Sciatic nerve (tissue), 2 donors: ENCODE data around the gene GFI1B. TPM values are rescaled to one million over a fixed set of nuclear protein-coding genes. Genes with fewer than 3 reads are reported as not detected.

Experiments used
- ATAC-seq: fragments of 200-7000 bp; cut with Tn5 transposase; one replicate; pipeline ENCODE4 v1.9.1; 2020; ENCODE audit warnings: mild to moderate bottlenecking, moderate library complexity
- DNase-seq: peaks from one replicate; pipeline ENCODE4 v3.0.0-alpha.2; 2020; ENCODE audit warnings: low spot score
- intact Hi-C: fragments of 100-400 bp; cut with DNase I; formaldehyde crosslinking; loops from one replicate; pipeline ENCODE4 v1.14.2; 2022
- total RNA-seq: library from RNA; stranded (reverse); fragmentation: NEBNext Ultra II Directional; extraction: Animal tissue kit (Norgen Biotek cat#: 25700); gene quantifications from one replicate; pipeline ENCODE4 v1.2.1, GENCODE V29; 2021
- donor health status: DM: no; HTN: no; CAD: no.
- donor health status: DM: no; HTN: no; CAD: no.

The GFI1B gene
- total RNA-seq, 1 donor from 2014 or later: not detected

GRCh38 chr9:133004091-133004998 lies 25.9 kb downstream of the GFI1B start:
- intact Hi-C loops: no loop called here
- no peak for DNase-seq
- no peak for ATAC-seq

DNA sequence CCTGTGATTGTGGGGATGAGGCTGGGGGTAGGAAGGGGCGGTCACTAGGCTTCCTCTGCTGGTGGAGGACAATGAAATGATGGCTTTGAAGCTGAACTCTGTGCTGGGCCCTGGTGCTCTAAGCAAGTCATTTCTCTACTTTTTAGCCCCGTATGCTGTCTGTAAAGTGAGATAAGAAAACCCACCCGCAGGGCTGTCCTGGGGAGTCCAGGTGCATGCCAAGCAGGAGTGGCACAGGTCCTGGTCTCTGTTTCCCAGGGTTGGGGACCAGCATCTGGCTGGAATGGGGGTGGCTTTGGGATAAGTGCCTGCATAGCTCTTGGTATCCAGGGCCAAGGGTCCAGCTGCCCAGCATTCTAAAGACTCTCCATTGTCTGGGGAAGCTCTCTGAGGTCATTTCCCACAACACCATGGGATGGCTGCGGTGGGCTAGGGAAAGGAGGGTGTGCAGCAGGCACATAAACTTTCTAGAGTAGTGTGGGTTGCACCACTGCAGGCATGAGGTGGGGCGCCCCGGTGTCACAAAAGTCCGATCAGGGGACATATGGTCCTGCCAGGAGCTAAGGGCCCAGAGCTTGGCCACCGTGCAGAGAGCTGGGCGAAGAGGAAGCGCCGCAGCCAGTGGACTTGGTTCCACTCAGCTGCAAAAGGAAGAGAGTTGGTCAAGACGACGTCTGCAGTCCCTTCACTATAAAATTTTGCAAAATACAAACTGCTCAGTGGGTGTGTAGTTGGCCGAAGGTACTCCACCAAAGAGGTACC lies 26.7 kb downstream of the GFI1B start:
- DNase-seq (no peak), ATAC-seq (no peak)
- intact Hi-C loops: no loop called here

DNA sequence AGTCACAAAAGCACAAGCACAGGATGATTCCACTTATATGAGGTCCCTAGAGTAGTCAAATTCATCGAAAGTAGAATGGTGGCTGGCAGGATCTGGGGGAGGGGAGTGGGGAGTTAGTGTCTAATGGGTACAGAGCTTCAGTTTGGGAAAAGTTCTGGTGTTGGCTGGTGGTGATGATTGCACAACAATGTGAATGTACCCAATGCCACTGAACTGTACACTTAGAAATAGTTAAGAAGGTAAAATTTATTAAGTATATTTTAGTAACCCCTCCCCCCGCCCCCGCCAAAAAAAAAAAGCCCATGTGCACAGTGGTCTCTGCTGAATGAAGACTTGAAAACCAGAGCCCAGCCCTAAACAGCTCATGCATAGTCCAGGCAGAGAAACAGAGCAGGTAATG lies 27.5 kb downstream of the GFI1B start:
- intact Hi-C loops: no loop called here
- ATAC-seq: no peak

GRCh38 chr9:133006731-133007352 lies 28.3 kb downstream of the GFI1B start:
- no peak for ATAC-seq
- DNase-seq: no peak
- intact Hi-C loops: no loop called here

More for the DNA sequence above, 27.5 kb downstream of the GFI1B start:
- DNase-seq: no peak

GRCh38 chr9:133008406-133008805 lies 29.9 kb downstream of the GFI1B start:
- ATAC-seq (no peak), DNase-seq (no peak)
- intact Hi-C loops: no loop called here

GRCh38 chr9:133008824-133009223 lies 30.3 kb downstream of the GFI1B start:
- ATAC-seq: no peak
- DNase-seq: no peak
- intact Hi-C loops: no loop called here

DNA sequence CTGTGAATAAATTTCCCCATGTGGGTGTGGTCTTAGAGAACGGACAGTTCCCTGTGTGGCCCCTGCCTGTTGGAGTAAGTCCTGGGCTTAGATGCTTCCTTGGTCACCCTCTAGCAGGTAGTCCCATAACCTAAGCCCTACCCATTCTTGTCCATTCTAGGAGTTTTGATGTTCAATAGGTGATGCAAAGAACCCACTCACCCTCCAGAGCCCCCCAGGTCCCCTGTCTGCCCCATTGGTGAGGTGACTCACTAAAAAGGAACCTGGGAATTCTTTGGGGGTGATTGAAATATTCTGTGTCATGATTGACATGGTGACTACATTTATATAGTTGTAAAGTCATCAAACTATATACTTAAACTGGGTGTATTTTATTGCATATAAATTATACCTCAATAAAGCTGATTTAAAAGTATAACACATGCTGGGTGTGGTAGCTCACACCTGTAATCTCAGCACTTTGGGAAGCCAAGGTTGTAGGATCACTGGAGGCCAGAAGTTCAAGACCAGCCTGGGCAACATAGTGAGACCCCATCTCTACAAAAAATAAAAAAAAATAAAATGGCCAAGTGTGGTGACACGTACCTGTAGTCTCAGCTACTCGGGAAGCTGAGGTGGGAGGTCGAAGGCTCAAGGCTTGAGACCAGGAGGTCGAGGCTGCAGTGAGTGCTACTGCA lies 31.6 kb downstream of the GFI1B start:
- no peak for ATAC-seq
- DNase-seq: no peak
- intact Hi-C loops: no loop called here

DNA sequence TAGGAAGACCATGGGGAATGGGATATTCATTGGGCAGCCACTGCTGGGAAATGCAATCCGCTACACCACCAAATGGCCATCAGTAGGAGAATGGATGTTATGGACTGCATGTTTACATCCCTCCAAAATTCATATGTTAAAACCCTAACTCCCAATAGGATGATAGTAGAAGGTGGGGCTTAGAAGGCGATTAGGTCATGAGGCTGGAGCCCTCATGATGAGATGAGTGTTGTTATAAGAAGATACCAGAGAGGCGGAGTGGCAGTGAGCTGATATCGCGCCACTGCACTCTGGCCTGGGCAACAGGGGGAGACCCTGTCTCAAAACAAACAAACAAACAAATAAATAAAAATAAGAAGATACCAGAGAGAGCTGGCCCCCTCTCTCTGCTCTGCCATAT lies 36.2 kb downstream of the GFI1B start:
- intact Hi-C loops: no loop called here
- DNase-seq (no peak), ATAC-seq (no peak)

- intact Hi-C loops: no loop called here
- ATAC-seq: peak; percentile 26
Observed at GRCh38 chr9:133023117-133023890, 44.8 kb downstream of the GFI1B start.

GRCh38 chr9:133026426-133026825 lies 47.9 kb downstream of the GFI1B start:
- no peak for DNase-seq
- intact Hi-C loops: no loop called here
- ATAC-seq: no peak

More at GRCh38 chr9:133023117-133023890, 44.8 kb downstream of the GFI1B start:
- DNase-seq: no peak

DNA sequence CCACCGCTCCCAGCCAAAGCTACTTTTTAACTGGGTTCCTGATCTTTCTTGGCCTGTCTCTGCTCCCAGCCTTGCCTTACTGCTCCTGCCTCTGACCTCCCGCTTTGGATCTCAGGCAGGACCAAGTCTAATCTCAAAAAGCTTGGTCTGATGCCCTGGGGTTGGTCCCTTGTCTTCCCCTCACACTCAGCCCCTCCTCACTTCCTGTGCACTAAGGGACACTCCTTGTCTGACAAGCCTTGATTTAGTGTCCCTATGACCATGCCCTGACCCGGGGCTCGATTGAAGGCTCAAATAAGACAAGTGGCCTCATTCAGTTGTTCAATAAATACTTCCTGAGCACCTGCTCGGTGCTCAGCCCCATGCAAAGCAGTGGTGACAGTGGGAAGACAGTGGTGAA lies 48.6 kb downstream of the GFI1B start:
- no peak for ATAC-seq
- intact Hi-C loops: no loop called here
- DNase-seq: no peak

DNA sequence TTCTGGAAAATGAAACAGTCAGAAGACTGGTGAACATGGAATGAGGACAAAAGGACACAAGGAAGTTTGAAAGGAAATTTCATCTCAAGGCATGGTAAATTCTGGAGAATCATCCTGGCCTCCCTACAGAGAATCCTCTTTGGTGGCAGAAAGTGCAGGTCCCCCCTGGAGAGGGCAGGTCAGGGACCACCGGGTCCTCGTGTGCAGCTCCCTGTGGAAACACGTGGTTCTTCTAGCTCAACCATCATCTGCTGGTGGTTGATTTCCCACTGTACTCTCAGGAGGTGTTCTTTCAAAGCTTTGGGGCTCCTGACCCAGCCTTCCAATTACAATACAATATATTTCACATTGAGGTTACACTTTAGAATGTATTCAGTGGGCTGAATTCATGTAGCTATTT lies 49.7 kb downstream of the GFI1B start:
- intact Hi-C loops: no loop called here
- no peak for DNase-seq
- no peak for ATAC-seq

GRCh38 chr9:133029994-133030316 lies 51.5 kb downstream of the GFI1B start:
- ATAC-seq: no peak
- intact Hi-C loops: no loop called here
- DNase-seq: no peak

DNA sequence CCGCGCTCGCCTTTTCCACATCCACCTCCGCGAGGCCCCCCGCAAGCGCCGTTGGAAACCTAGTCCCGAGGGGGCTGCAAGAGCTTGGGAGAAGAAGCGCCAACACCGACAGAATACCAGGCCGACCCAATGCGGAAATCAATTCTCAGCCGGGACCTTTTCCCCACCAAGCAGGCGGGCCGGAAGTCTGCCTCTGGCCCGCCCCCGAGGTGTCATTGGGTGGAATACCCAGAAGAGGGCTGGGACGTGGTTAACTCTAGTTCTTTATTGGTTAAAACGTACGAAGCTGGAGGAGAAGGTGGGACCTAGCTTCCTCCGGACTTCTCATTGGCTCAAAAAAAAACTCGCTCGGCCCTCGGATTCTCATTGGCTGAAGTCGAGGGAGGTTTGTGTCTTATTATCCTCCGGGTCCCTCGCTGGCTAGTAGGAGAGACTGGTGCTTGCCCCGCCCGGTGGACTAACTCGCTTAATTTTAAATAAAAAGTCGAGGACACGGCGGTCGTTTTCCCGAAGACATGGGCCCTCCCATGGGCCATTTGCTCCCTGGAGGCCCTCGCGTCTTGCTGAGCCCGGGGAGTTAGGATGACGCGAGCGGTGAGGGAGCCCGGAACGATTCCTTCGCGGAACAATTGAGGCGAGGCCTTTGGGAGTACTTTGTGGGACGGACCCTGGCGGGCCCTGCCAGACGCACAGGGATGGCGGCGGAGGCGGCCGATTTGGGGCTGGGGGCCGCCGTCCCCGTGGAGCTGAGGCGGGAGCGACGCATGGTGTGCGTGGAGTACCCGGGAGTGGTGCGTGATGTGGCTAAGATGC lies 52.0 kb downstream of the GFI1B start, which contains the start of gene GTF3C5:
TSS of gene GTF3C5 (plus strand) at position 681 of the 813 bp plus-strand sequence. CDS start at position 696, 15 bp downstream.
- ATAC-seq: peak; percentile 99
- intact Hi-C loops: no loop called here
- peak; percentile 94 for DNase-seq

DNA sequence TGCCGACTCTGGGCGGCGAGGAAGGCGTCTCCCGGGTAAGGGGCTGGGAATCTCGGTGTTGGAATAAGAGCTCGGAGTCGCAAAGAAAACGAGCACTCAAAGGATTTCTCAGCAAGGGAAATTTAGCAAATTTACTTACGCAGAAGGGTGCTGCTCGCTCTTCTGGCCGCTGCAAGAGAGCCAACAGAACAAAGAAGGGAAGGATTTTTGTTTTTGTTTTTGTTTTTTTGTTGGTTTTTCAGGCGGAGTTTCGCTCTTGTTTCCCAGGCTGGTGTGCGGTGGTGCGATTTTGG lies 52.6 kb downstream of the GFI1B start:
- DNase-seq: no peak
- ATAC-seq: no peak
- intact Hi-C loops: no loop called here

- ATAC-seq (no peak), DNase-seq (no peak)
- intact Hi-C loops: no loop called here
Observed at GRCh38 chr9:133031496-133031911, 53.0 kb downstream of the GFI1B start.

DNA sequence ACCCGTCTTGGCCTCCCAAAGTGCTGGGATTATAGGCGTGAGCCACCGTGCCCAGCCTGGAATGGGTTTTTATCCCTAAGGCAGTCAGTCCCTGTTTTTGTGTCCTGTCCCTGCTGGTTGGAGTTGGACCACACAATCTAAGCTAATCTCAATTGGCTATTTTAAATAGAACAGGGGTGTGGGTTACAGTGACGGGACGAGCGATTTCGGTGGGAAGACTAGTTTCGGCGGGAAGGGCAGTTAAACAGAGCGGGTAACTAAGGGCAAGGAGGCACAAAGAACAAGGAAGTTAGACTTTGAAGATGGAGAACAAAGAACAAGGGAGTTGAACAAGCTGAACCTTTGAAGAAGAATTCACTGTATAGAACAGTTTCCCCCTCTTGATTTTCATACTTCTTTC lies 53.7 kb downstream of the GFI1B start:
- intact Hi-C loops: no loop called here
- DNase-seq: no peak
- ATAC-seq: no peak

DNA sequence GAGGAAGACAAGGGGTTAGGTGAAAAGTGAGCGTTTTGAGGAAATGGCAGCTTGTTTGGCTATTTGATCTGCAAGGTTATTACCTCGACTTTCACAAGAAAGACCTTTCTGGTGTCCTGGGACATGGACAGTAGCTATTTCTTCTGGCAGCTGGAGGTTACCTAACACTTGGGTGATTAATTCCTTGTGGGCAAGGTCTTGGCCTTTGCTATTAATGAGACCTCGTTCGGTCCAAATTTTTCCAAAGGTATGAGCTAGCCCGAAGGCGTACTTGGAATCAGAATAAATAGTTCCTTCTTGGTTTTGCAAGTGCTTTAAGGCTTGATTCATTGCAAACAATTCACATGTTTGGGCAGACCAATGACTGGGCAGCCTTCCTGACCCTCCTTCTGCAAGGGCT lies 57.2 kb downstream of the GFI1B start:
- ATAC-seq (no peak), DNase-seq (no peak)
- intact Hi-C loops: no loop called here
